ENCODE results near the gene BPIFB4. TPM values are rescaled to one million over a fixed set of nuclear protein-coding genes. Genes with fewer than 3 reads are reported as not detected.
A peak's percentile ranks its signal among the peaks of the same experiment; 100 is the strongest.
"Not testable (repeated sequence)": the region's sequence is repeated elsewhere in the genome, so short reads cannot be mapped to it uniquely, and the experiment has no call there.

BPIFB4 gene
- total RNA-seq, 1 donor from 2014 or later, result not detected

DNA sequence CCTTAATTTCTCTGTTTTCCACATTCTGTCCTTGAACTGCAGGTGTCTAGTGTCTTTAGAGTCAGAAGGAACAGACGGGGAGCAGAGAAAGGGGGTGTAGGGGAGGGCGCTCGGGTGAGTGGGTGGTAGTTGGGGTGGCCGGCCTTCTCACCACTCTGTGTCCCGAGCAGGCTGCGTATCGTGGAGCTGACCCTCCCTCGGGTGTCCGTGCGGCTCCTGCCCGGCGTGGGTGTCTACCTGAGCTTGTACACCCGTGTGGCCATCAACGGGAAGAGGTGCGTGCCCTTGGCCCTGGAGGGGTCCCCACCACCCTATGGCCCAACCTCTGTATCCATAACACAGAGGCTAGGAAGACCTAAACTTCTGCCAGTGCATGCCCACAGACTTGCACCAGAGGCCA is 5.3 kb downstream of the BPIFB4 start:
- DNase-seq (ENCODE audit: low read depth), result no peak

DNA sequence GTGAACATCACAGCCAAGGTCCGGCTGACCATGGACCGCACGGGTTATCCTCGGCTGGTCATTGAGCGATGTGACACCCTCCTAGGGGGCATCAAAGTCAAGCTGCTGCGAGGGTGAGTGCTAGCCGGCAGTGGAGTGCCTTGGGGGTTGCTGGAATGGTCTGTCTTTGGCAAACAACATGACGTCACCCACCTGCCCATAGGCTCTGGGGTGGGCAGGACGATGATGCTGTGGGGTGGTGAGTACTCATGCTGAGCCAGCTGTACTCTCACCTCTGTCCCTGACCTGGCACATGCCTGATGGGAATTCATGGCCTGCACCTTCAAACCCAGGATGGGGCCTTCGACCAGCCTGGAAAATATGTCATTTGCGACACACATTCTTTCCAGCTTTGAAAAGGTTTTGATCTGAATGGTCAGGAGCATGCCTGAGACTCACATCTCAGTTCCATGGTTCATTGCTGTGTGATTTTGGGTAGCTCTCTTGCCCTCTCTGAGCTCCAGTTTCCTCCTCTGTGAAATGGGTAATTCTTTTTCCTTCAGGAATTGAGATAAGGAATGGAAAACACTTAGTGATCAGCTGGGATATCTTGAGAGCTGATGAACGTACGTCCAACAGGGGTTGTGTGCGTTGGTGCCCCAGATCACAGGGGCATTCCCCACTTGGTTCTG is 6.7 kb downstream of the BPIFB4 start:
- no peak for DNase-seq (ENCODE audit: low read depth)

DNA sequence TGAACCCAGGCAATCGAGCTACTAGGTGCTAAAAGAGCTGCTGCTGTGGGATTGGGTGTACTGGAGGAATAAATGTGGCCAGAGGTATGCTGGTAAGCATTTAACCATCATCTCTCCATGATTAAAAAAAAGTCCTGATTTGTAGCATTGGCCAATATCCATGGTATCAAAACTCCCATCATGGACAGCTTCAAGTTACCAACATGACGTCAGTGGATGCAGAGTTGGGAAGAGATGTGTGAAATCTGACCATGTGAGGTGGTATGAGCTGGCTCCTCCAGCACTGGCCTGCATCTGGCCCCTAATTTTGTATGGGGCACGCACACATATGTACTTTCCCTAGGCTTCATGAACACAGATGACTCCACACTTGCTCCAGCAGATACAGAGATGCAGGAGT is 11.7 kb downstream of the BPIFB4 start:
- DNase-seq (ENCODE audit: low read depth), result no peak

DNA sequence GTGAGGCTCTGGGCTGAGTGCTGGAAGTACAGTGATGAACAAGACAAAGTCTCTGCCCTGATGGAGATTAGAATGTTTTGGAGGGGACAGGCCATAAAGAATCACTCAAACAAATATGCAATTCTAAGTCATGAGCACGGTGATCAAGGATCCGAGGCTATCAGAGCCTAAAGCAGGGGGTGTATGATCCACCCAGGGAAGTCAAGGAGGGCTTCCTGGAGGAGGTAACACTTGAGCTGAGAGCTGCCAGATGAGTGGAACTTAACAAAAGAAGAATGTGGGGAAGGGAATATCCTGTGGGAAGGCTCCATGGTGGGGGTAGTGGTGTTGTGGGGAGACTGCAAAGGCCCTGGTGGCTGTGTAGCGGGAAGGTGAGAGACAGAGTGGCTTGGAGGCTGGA is 12.2 kb downstream of the BPIFB4 start:
- DNase-seq (ENCODE audit: low read depth), result no peak

DNA sequence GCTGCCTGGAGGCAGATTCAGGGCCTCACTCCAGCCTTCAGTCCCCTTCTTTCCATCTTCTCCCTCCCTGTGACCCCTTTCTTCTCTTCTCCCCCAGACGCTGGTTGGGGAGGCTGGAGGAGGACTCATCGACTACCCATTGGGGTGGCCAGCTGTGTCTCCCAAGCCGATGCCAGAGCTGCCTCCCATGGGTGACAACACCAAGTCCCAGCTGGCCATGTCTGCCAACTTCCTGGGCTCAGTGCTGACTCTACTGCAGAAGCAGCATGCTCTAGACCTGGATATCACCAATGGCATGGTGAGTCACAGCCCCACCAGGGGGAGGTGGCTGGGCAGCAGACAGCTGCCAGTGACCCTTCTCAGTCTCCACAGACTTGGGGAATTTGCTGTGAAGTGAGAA is 12.9 kb downstream of the BPIFB4 start:
- DNase-seq (ENCODE audit: low read depth), result no peak

DNA sequence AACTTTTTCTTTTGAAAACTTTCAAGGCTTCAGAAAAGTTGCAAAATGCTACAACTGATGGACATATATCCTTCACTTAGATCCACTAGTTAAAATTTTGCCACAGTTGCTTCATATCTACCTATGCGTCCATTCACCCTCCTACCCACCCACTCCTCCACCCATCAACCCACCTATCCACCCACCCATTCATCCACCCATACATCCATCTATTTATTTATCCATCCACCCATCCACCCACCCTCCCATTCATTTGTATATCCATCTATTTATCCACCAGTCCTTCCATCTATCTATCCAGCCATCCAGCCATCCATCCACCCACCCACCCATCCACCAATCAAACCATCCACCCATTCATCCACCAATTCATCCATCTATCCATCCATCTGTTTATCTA is 13.6 kb downstream of the BPIFB4 start:
- no peak for DNase-seq (ENCODE audit: low read depth)

DNA sequence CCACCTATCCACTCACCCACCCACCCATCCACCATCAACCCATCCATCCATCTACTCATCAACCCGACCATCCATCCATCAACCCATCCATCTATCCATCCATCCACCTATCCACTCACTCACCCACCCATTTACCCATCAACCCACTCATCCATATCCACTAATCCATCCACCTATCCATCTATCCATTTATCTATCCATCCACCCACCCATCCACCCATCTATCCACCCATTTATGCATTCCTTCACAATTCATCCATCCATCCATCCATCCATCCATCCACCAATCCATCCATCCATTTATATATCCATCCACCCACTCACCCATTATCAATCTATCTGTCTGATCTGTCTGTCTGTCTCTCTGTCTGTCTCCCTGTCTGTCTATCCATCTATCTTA is 14.1 kb downstream of the BPIFB4 start:
- no peak for DNase-seq (ENCODE audit: low read depth)

DNA sequence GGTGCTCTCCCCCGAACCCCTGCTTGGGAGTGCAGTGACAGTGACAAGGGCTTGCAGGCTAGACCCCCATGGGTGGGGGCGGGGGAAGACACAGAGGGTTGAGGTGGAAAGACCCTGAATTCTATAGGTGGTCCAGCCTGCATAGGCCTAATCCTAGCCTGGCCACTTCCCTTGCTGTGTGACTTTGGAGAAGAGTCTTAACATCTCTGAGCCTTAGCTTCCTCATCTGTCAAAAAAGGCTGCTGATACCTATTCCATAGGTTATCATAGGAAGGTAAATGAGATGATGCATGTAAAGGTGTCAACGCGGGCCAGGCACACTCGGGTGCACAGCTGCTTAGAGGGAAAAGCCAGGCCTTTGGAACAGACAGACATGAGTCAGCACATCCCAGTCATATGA is 15.8 kb downstream of the BPIFB4 start:
- DNase-seq (ENCODE audit: low read depth), result no peak

DNA sequence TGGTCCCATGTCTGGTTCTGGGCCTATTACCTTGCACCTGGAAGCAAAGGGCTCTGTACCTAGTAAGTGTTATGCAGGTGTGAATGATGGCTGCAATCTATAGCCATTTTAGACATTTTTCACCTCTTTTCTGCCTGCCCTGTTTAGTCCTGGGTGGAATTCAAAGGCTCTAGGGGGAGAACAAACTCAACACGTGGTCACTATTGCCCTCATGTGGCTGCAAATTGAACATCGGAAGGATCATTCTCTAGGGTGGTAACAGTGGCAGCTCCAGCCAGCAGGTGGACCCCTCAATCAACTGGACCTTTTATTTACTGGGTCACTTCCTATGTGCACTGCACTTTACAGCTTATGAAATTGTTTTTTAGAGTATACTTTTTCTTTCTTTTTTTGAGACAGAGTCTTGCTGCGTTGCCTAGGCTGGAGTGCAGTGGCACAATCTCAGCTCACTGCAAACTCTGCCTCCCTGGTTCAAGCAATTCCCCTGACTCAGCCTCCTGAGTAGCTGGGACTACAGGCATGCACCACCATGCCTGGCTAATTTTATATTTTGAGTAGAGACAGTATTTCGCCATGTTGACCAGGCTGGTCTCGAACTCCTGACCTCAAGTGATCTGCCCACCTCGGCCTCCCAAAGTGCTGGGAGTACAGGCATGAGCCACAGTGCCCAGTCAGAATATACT is 16.6 kb downstream of the BPIFB4 start:
- DNase-seq (ENCODE audit: low read depth), result peak; percentile 58

DNA sequence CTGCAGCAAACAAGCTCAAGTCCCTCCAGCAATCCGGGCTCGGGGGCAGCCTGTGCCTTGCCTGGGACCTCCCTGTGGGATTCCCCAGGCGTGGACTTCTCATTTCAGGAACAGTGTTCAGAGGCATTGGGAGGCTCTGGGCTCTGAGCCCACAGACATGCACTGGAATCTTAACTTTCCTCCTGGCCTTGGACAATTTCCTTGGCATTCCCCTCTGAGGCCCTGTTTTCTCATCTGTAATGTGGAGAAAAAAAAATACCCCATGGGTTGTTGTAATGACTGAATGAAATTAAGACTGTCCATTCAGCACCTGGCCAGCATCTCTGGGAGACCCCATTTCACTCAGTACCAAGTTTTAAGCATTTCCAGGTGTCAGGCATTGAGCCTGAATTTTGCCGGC is 17.6 kb downstream of the BPIFB4 start:
- no peak for DNase-seq (ENCODE audit: low read depth)

DNA sequence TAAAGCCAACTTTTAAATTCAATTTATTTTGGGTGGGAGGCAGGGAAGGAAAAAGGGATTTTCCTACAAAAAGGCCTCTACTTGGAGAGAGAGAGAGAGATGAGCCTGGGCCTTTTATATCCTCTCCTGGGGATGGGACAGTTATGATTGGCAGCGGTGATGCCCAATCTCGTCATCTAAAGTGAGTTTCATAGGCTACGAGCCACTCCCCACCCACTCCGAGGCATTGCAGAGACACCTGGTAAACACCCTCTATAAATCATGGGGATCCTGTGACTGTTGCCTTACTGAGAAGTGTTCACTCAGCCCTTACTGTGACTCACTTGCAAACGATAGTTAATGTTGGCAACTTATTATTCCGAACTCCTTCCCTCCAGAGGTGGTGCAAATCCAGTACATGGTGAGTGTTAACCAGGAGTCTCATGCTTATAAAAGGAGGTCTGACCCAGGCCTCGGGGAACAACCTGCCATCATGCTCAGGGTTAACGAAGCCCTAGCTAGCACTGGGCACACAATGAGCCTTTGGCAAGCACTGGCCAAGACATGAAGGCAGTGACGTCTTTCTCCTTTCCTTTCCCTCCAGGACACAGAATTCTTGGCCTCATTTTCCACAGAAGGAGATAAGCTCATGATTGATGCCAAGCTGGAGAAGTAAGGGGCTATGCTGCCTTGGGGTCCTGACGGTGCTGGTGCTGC is 20.5 kb downstream of the BPIFB4 start:
- DNase-seq (ENCODE audit: low read depth), result no peak

DNA sequence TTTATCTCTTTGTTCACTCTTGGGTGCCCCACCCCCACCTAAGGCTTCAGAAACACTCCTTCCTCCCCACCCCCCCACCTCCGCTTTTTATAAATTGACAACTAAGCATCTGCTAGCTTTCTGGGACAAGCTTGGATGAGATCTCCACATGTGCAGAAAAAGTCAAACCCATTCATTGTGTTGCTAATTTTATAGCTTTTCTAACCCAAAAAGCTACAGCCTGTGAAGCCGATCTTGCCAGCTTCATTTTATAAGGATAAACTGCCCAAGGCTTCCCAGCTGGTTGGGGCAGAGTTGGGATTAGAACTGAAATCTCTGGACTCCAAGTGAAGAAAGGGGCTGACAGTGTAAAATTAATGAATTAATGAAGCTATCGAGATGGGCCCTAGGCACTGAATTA is 24.1 kb downstream of the BPIFB4 start:
- DNase-seq (ENCODE audit: low read depth), result no peak

DNA sequence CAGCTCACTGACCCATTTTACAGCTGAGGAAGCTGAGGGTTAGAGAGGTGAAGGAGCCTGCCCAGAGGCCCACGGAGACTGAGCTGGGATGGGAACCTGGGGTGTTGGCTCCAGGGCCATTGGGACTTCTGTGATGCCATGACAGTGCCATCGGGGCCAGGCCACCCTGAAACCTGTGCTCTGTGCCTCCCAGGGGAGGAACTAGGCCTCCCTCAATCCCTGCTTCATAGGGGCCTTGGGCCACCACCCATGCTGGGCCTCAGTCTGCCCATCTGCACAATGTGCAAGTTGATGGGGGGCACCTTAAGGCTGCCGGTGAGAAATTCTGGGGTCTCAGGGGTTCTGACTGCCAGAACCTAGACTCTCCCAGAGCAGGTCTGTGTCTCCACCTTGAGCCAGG is 24.9 kb downstream of the BPIFB4 start:
- no peak for DNase-seq (ENCODE audit: low read depth)

DNA sequence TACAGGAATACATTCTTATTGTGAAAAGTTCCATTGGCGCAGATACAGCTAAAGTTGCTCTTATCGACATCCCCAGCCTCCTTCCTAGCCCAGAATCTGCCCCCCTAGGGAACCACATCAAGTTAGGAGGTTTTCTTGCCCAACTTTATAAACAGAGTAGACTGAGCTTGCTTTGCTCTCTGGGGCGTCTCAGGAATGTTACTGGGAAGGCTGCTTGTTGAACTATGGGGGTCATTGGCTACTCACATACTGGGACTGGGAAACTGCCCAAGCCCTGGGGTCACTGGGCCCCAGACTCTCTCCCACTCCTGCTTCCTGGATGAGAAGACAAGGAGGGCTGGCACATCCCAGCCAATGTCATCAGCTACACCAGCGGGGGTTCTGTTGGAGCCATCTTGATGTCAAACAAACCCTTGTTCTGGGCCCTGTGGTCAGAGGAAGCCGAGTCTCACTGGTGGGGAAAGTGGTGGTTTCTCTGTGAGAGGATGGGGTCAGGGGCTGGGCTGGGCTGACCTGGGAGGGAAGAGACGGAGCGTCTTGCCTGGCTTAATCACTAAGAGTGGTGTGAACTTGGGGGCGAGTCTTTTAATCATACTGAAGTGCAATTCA is 26.0 kb downstream of the BPIFB4 start:
- DNase-seq (ENCODE audit: low read depth), result no peak

DNA sequence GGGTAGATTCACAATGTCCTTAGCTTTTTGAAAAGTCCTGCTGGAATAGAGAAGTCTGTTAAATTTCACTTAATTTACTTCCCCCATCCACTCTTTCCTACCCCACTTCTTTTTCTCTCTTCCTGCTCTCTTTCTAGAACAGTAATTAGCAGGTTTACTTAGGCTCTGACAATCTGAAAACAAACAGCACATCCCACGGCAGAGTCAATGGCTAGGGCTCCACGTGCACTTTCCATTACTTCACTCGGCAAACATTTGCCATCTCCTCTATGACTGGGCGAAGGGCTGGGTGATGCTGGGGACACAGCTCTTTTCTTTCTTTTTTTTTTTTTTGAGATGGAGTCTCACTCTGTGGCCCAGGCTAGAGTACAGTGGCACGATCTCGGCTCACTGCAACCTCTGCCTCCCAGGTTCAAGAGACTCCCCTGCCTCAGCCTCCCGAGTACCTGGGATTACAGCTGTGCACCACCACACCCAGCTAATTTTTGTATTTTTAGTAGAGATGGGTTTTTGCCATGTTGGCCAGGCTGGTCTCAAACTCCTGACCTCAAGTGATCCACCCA is 26.7 kb downstream of the BPIFB4 start:
- DNase-seq (ENCODE audit: low read depth), result not testable (repeated sequence)

DNA sequence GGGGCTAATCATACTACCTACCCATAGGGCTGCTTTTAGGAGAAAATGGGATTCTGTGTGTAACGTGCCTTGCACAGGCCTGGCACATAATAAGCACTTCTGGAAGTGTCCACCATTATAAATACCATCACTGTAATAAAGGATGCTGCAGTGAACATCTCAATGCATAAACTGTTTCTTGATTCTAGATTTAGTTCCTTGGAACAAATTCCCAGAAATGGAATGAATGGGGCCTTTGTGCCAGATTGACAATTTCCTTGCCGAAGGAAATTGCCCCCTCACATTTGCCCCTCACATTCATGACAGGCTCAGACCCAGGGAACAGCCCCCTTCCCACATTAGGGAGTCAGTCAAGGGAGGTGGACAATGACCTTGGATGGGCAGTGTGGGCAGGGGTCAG is 29.2 kb downstream of the BPIFB4 start:
- DNase-seq (ENCODE audit: low read depth), result no peak

DNA sequence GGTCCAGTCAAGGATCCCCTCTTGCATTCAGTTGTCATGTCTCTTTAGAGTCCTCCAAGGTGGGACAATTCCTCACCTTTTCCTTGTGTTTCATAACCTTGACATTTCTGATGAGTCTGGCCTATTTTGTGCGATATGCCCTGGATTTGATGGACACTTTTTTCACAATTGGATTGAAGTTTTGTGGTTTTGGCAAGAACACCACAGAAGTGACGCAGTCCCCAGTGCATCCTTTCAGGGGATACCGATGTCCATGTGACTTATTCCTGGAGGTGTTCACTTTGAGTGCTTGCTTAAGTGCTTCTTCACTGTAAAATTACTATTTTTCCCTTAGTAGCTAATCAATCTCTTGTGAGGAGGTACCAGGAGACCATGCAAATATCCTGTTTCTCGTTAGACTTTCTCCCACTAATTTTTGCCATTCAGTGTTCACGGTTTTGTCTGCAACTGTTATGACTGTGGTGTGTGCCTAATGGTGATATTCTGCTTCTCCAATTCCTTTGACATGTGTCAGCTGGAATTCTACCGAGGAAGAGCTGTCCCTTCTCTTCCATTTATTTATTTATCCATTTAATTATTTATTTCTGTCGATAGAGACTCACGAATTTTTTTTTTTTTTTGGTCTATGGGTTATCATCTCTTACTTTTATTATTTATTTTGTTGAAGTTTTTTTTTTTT is 30.8 kb downstream of the BPIFB4 start:
- no peak for DNase-seq (ENCODE audit: low read depth)

DNA sequence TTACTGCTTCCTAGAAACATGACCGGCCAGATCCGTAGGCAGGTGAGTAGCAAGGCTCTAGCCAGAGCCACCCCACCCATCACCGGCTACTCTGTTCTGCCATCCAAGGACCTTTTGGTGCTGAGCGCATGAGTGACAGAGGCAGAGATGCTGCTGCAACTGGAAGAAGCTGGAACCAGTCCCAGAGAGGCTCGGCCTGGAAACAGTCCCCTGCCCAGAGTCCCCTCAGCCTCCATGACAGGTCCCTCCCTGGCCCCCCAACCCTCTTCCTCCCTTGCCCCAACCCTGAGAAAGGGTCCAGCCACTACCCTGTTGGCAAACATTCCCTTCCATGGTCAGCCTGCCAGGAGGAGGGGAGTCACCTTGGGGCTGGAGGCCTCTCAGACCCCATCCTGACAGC is 31.9 kb downstream of the BPIFB4 start:
- DNase-seq (ENCODE audit: low read depth), result no peak

DNA sequence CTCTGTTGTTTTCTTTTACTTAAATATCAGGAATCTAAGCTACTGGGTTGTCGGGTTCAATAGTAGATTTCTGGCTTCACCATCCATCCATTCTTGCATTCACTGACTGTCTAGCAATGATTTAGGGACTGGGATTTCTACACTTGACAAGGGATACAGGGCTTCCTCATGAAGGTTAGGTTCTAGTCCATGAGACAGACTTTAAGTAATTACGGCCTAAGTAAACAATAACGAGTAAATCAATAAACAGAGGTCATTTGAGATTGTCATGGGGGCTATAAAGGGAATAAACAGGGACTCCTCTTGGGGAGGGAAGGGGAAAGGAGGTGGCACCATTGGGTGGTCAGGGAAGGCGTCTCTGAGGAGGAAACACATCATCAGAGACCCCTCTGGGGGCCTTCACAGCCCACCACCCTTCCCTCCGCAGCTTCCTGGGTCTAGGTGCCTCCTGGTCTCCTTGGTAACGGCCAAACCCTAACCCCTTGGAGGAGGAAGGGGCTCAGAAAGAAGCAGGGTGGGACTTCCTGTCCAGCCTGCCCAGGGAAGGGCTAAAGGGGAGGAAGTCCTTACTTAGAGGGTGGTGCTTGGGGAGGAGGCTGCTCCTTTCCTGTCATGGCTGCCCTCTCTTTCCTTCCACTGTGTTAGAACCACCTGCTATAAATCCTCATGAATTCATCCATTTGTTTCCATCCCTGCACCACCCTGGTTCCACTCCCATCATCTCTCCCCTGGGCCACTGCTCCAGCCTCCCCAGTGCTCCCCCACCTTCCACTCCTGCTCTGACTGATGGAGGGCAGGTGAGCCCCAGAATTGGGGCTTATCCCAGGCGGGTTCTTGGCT is 33.3 kb downstream of the BPIFB4 start:
- no peak for DNase-seq (ENCODE audit: low read depth)

DNA sequence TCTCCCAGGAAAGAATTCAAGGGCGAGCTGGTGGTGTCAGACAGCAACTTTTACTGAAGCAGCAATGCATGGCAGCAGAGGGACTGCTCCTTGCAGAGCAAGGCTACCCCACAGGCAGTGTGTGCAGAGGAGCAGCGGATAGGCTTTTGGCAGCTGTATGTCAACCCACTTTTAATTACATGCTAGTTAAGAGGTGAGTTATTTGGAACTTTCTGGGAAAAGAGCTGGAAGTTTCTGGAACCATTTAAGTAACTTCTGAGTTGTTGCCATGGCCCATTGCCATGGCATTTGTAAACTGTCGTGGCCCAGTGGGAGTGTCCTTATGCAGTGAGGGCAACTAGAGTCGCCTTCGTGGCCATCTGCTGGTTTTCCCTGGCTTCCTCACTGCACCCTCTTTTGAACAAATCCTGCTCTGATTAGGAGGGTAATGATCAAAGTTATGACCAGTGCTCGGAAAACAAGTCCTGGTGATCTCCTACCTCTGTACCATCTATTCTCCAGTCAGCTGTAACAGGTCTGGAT is 34.0 kb downstream of the BPIFB4 start:
- no peak for DNase-seq (ENCODE audit: low read depth)

Measured in myocyte (in vitro differentiated cells).